Tibial nerve (tissue), 4 donors: ENCODE results near the gene RABL3. TPM values are rescaled to one million over a fixed set of nuclear protein-coding genes. Genes with fewer than 3 reads are reported as not detected.
"Not testable (repeated sequence)": the region's sequence is repeated elsewhere in the genome, so short reads cannot be mapped to it uniquely, and the experiment has no call there.

Experiments
- DNase-seq, 2 donors: peaks; one replicate each; pipeline ENCODE4 v3.0.0-alpha.2; 2019; ENCODE audit warnings: low spot score in 2 of 2
- H3K27ac ChIP-seq, 4 donors: fragments of 200-600 bp; sonication (generic) in 3 of 4; one replicate each; pipeline ENCODE4 v1.5.1; 2017 to 2019; ENCODE audit warnings: mild to moderate bottlenecking in 1 of 4
- H3K27me3 ChIP-seq, 2 donors: fragments of 200-600 bp; sonication (generic) in 1 of 2; one replicate each; pipeline versions ENCODE4 v1.5.1 to v1.6.0; 2017 to 2019
- H3K36me3 ChIP-seq, 3 donors: fragments of 200-600 bp; sonication (generic); one replicate each; pipeline ENCODE4 v1.5.1; 2018 to 2019
- H3K4me1 ChIP-seq, 4 donors: fragments of 200-600 bp; sonication (generic) in 3 of 4; one replicate each; pipeline ENCODE4 v1.5.1; 2017 to 2019
- H3K4me3 ChIP-seq, 4 donors: fragments of 200-600 bp; sonication (generic) in 3 of 4; one replicate each; pipeline ENCODE4 v1.5.1; 2017 to 2019; ENCODE audit warnings: mild to moderate bottlenecking in 1 of 4, moderate library complexity in 1 of 4
- H3K9me3 ChIP-seq, 4 donors: fragments of 200-600 bp; sonication (generic) in 3 of 4; one replicate each; pipeline ENCODE4 v1.5.1; 2017 to 2019
- EP300 ChIP-seq, 2 donors: sonication (generic); formaldehyde crosslinking; IDR thresholded peaks; one replicate each; pipeline ENCODE4 v1.6.1; 2017; ENCODE audit warnings: antibody characterized with exemption in 2 of 2, mild to moderate bottlenecking in 1 of 2
- POLR2A ChIP-seq, 2 donors: fragments of 450-650 bp; IDR thresholded peaks; one replicate each; pipeline ENCODE4 v1.6.1; 2017; ENCODE audit warnings: antibody characterized with exemption in 2 of 2, mild to moderate bottlenecking in 2 of 2, moderate library complexity in 2 of 2
- WGBS, 2 donors: methylation state at CpG; one replicate each; pipeline ENCODE4 v1.1.5; 2018; 5-methylcytosine and 5-hydroxymethylcytosine counted together
- total RNA-seq, 4 donors: library from RNA; depleted of rRNA; stranded (reverse); fragments of >200 nt; gene quantifications; one replicate each; pipeline ENCODE4 v1.1.0, GENCODE V29; 2016
- TF ChIP-seq, protein P1 (sequence below), 5 experiments: fragments of 200-600 bp in 3 of 5; fragments of 450-650 bp in 2 of 5; sonication (generic) in 3 of 5; IDR thresholded peaks; one replicate each; pipeline ENCODE4 v1.5.1; 2016 to 2019; ENCODE audit warnings: antibody characterized with exemption in 5 of 5, mild to moderate bottlenecking in 3 of 5, moderate library complexity in 2 of 5

RABL3 gene
- total RNA-seq, 4 donors from 2014 or later = 10.8 to 17.6 (median 15.0) TPM

- Histone ChIP-seq H3K4me1 (peaks cover 0 to 15% (median 5%) of the 10 kb centered on the region in 4 donors), H3K4me3 (no peak overlapping the region), H3K27ac (no peak overlapping the region), H3K36me3 (no peaks in the 10 kb centered on the region), H3K9me3 (no peaks in the 10 kb centered on the region), H3K27me3 (no peaks in the 10 kb centered on the region)
- no peak for DNase-seq
- TF ChIP-seq EP300 (IDR thresholded peaks at IDR 0.05) = no peak
- TF ChIP-seq, protein P1, sequence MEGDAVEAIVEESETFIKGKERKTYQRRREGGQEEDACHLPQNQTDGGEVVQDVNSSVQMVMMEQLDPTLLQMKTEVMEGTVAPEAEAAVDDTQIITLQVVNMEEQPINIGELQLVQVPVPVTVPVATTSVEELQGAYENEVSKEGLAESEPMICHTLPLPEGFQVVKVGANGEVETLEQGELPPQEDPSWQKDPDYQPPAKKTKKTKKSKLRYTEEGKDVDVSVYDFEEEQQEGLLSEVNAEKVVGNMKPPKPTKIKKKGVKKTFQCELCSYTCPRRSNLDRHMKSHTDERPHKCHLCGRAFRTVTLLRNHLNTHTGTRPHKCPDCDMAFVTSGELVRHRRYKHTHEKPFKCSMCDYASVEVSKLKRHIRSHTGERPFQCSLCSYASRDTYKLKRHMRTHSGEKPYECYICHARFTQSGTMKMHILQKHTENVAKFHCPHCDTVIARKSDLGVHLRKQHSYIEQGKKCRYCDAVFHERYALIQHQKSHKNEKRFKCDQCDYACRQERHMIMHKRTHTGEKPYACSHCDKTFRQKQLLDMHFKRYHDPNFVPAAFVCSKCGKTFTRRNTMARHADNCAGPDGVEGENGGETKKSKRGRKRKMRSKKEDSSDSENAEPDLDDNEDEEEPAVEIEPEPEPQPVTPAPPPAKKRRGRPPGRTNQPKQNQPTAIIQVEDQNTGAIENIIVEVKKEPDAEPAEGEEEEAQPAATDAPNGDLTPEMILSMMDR (IDR thresholded peaks at IDR 0.05) = no peak
- TF ChIP-seq POLR2A (IDR thresholded peaks at IDR 0.05) = no peak
- WGBS, 2 donors = 24 to 40% methylated on average over 3 of the region's 3 CpGs
Measured at GRCh38 chr3:120678984-120679383, 63.3 kb downstream of the RABL3 start.

DNA sequence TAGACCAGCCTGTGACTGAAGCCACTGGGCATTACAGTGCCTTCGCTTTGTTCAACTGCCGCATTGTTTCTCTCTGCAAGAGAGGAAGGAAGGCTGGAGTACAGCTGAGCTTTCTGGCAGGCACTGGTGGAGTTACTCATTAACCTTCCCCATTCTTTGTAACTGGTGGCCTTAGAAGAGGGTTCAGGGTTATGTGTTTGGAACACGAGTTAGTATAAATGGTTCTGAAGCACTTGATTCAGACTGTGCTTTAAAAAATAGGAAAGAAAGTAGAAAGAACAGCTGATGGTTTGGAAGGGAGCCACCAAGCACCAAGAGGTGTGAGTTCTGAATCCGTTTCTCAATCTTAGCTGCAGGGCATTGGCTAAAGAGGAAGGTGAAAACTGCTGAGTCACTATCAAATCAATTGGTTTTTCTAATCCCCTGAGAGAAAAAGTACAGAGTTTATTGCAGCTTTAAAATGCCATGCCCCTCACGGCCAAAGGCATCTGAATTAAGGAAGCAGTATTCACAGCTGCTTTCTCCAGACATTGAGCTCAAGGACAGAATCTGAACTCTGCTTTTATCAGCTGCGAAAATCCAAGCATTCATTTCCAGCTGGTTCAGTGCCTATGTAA is 63.9 kb downstream of the RABL3 start:
- H3K9me3 ChIP-seq = no peaks in the 10 kb centered on the region
- no peaks in the 10 kb centered on the region for H3K27me3 ChIP-seq
- peak overlapping the region in 1 of 4 donors; percentile 11 for H3K4me3 ChIP-seq
- H3K4me1 ChIP-seq = peaks cover 0 to 15% (median 5%) of the 10 kb centered on the region in 4 donors
- H3K36me3 ChIP-seq = no peaks in the 10 kb centered on the region
- TF ChIP-seq POLR2A (IDR thresholded peaks at IDR 0.05) (no peak), EP300 (IDR thresholded peaks at IDR 0.05) (peak in 1 of 2 donors; percentile 30)
- H3K27ac ChIP-seq = peak overlapping the region in 1 of 4 donors; percentile 33
- 9 to 14% methylated on average over 6 of the region's 6 CpGs for WGBS, 2 donors
- peak in 1 of 2 donors; percentile 26 for DNase-seq

DNA sequence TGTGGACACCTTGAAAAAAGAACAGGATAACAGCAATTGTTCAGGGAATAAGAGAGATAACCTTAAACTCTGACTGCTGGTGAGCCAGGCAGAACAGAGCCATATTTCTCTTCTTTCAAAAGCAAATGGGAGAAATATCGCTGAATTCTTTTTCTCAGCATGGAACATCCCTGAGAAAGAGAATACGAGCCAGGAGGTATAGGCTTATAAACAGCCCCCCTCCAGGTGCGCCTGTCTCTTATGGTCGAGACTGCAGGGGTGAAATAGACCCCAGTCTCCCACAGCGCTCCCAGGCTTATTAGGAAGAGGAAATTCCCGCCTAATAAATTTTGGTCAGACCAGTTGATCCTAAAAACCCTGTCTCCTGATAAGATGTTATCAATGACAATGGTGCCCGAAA is 65.1 kb downstream of the RABL3 start:
- 82 to 84% methylated on average over 7 of the region's 7 CpGs for WGBS, 2 donors
- not testable (repeated sequence) for H3K27me3 ChIP-seq, H3K9me3 ChIP-seq, H3K36me3 ChIP-seq, H3K4me3 ChIP-seq, DNase-seq, H3K27ac ChIP-seq
- peaks cover 0 to 15% (median 5%) of the 10 kb centered on the region in 4 donors for H3K4me1 ChIP-seq

GRCh38 chr3:120673116-120673515 is 69.2 kb downstream of the RABL3 start:
- H3K4me1 ChIP-seq = peaks cover 0 to 3% (median under 1%) of the 10 kb centered on the region in 4 donors
- no peak for DNase-seq
- WGBS, 2 donors = 50 to 84% methylated on average over 2 of the region's 2 CpGs
- H3K27ac ChIP-seq = no peak overlapping the region
- H3K36me3 ChIP-seq = no peaks in the 10 kb centered on the region
- H3K4me3 ChIP-seq = no peak overlapping the region
- TF ChIP-seq POLR2A (IDR thresholded peaks at IDR 0.05) (no peak), EP300 (IDR thresholded peaks at IDR 0.05) (no peak)
- TF ChIP-seq, protein P1 (IDR thresholded peaks at IDR 0.05) = no peak
- no peaks in the 10 kb centered on the region for H3K9me3 ChIP-seq
- H3K27me3 ChIP-seq = no peaks in the 10 kb centered on the region

DNA sequence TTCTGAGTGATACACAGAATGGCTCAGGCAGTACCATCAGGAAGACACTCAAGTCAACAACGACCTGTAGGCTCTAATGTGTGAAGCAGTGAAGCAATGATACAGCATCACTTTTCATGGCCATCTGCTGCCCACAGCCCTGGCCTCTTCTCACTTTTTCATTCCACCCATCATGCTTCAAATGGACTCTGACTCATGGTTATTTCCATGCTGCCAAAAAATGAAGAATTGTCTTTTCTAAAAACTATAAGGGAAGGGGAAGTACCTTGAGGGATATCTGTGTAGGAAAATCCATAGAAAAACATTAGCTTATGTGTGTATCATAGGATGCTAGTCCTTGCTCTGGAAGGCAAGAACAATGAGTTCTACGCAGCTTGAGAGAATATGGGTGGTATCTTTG is 71.7 kb downstream of the RABL3 start:
- no peaks in the 10 kb centered on the region for H3K27me3 ChIP-seq
- no peak overlapping the region for H3K4me3 ChIP-seq
- 68 to 77% methylated on average over 2 of the region's 2 CpGs for WGBS, 2 donors
- no peak for TF ChIP-seq EP300 (IDR thresholded peaks at IDR 0.05)
- TF ChIP-seq, protein P1 (IDR thresholded peaks at IDR 0.05) = no peak
- TF ChIP-seq POLR2A (IDR thresholded peaks at IDR 0.05) = no peak
- H3K9me3 ChIP-seq = no peaks in the 10 kb centered on the region
- DNase-seq = no peak
- no peaks in the 10 kb centered on the region for H3K4me1 ChIP-seq
- H3K36me3 ChIP-seq = no peaks in the 10 kb centered on the region
- H3K27ac ChIP-seq = no peak overlapping the region

- no peak for TF ChIP-seq EP300 (IDR thresholded peaks at IDR 0.05)
- no peak for DNase-seq
- no peak overlapping the region for H3K27ac ChIP-seq
- no peaks in the 10 kb centered on the region for H3K27me3 ChIP-seq
- H3K36me3 ChIP-seq = no peaks in the 10 kb centered on the region
- no peak overlapping the region for H3K4me3 ChIP-seq
- H3K9me3 ChIP-seq = no peaks in the 10 kb centered on the region
- no peaks in the 10 kb centered on the region for H3K4me1 ChIP-seq
Measured at GRCh38 chr3:120664926-120665325, 77.4 kb downstream of the RABL3 start.

GRCh38 chr3:120661945-120662344 is 80.4 kb downstream of the RABL3 start:
- Histone ChIP-seq H3K36me3 (no peaks in the 10 kb centered on the region), H3K27me3 (no peaks in the 10 kb centered on the region), H3K27ac (no peak overlapping the region), H3K9me3 (no peaks in the 10 kb centered on the region), H3K4me3 (no peak overlapping the region), H3K4me1 (no peaks in the 10 kb centered on the region)
- WGBS, 2 donors = 63 to 73% methylated on average over 5 of the region's 5 CpGs
- TF ChIP-seq, protein P1 (IDR thresholded peaks at IDR 0.05) = no peak
- TF ChIP-seq EP300 (IDR thresholded peaks at IDR 0.05) (no peak), POLR2A (IDR thresholded peaks at IDR 0.05) (no peak)
- no peak for DNase-seq
